Heart left ventricle (tissue), 16 donors: ENCODE measurements around the gene STX16. TPM values are rescaled to one million over a fixed set of nuclear protein-coding genes. Genes with fewer than 3 reads are reported as not detected.

Experiments used
- ATAC-seq, 4 donors: fragments of 200-7000 bp; cut with Tn5 transposase; one replicate each; pipeline ENCODE4 v1.9.1; 2020 to 2022; ENCODE audit warnings: moderate library complexity in 4 of 4, mild to moderate bottlenecking in 3 of 4, moderate number of reproducible peaks in 1 of 4
- DNase-seq, 5 donors: peaks; one replicate each; pipeline ENCODE4 v3.0.0-alpha.2; 2020
- H3K27ac ChIP-seq, 12 donors: fragments of 200-600 bp; sonication (generic) in 4 of 12; one replicate each; pipeline versions ENCODE4 v1.5.0 to v1.8.0; 2016 to 2022; ENCODE audit warnings: mild to moderate bottlenecking in 2 of 12
- H3K27me3 ChIP-seq, 9 donors: fragments of 200-600 bp; sonication (generic) in 2 of 9; one replicate each; pipeline versions ENCODE4 v1.5.1 to v1.8.0; 2016 to 2022; ENCODE audit warnings: mild to moderate bottlenecking in 3 of 9
- H3K36me3 ChIP-seq, 9 donors: fragments of 200-600 bp; sonication (generic) in 2 of 9; one replicate each; pipeline versions ENCODE4 v1.5.0 to v1.8.0; 2018 to 2022; ENCODE audit warnings: mild to moderate bottlenecking in 2 of 9
- H3K4me1 ChIP-seq, 12 donors: fragments of 200-600 bp; sonication (generic) in 4 of 12; one replicate each; pipeline versions ENCODE4 v1.5.0 to v1.8.0; 2016 to 2022; ENCODE audit warnings: mild to moderate bottlenecking in 3 of 12
- H3K4me3 ChIP-seq, 12 donors: fragments of 200-600 bp; sonication (generic) in 4 of 12; one replicate each; pipeline versions ENCODE4 v1.5.0 to v1.8.0; 2017 to 2022; ENCODE audit warnings: mild to moderate bottlenecking in 9 of 12, moderate library complexity in 4 of 12
- H3K9me3 ChIP-seq, 12 donors: fragments of 200-600 bp; sonication (generic) in 4 of 12; one replicate each; pipeline versions ENCODE4 v1.5.0 to v1.8.0; 2016 to 2022; ENCODE audit warnings: mild to moderate bottlenecking in 1 of 12
- CTCF ChIP-seq, 12 donors: fragments of 200-600 bp; sonication (generic) in 4 of 12; IDR thresholded peaks; one replicate each; pipeline versions ENCODE4 v1.5.0 to v1.8.0; 2018 to 2022; ENCODE audit warnings: antibody characterized with exemption in 12 of 12, mild to moderate bottlenecking in 5 of 12
- POLR2A ChIP-seq, 2 donors: fragments of 450-650 bp; IDR thresholded peaks; one replicate each; pipeline ENCODE4 v1.6.1; 2017; ENCODE audit warnings: antibody characterized with exemption in 2 of 2, mild to moderate bottlenecking in 2 of 2, moderate library complexity in 2 of 2
- WGBS, 4 donors: extraction: QIAGEN DNeasy Blood & Tissue Kit in 2 of 4; methylation state at CpG; one replicate each; pipeline versions ENCODE4 v1.1.5 to v1.1.7; 2013 to 2018; 5-methylcytosine and 5-hydroxymethylcytosine counted together
- intact Hi-C, 10 donors: fragments of 100-400 bp; cut with DNase I; formaldehyde crosslinking; loops; one replicate each; pipeline versions ENCODE4 v1.11.1 to v1.14.2; 2022
- polyA plus RNA-seq, 2 donors: library from polyadenylated mRNA; stranded (reverse); fragments of 200-250 nt; gene quantifications; one replicate each; pipeline ENCODE4 v1.2.3, GENCODE V29; 2013
- total RNA-seq, 9 donors: library from RNA; depleted of rRNA in 2 of 9; stranded (reverse); fragments of >200 nt in 2 of 9; fragmentation: NEBNext Ultra II Directional in 3 of 9; extraction: Animal tissue kit (Norgen Biotek cat#: 25700) in 3 of 9; gene quantifications; one replicate each; pipeline versions ENCODE4 v1.1.0 to v1.2.4, GENCODE V29; 2016 to 2023
- donor health status: ischemic (EF 13 %, LVEDD 7.1; RV severe dilation, severe dysfunction).
- donor health status: healthy with polysubstance abuse.
- donor health status: DM: no; HTN: yes; CAD: no.
- donor health status: DM: no; HTN: no; CAD: no.
- donor health status: ischemic (EF 25% LVEDD 6.9; RV normal size, moderate dysfunction).
- donor health status: ischemic (EF 25% LVEDD 5.7; RV mildly dilated, moderate dysfunction).
- donor health status: healthy.
- donor health status: DM: yes; HTN: yes; CAD: no.
- donor health status: ischemic (EF 35%, LVEDD 5.7; RV mildly dilated, moderate dysfunction).
- donor health status: nonischemic (EF 11% LVEDD 7.7; RV severe dilation, severe dysfunction).
- donor health status: DM: yes; HTN: yes; CAD: no.
- donor health status: PGD.
- donor health status: ischemic (EF 29% LVEDD 5.4; RV normal size, mild dysfunction).
- donor health status: nonischemic (EF 23%, LVEDD 6.1; RV moderate dilation, normal function).

STX16 gene
- total and polyA plus RNA-seq, 11 donors = 14.6 to 38.9 (median 25.6) TPM

GRCh38 chr20:58695084-58695722, 44.1 kb downstream of the STX16 start:
- Histone ChIP-seq H3K9me3 (no peaks in the 10 kb centered on the region), H3K4me1 (peaks cover 7 to 33% (median 22%) of the 10 kb centered on the region in 12 donors), H3K27me3 (no peaks in the 10 kb centered on the region), H3K36me3 (peaks cover 0 to 50% (median 42%) of the 10 kb centered on the region in 9 donors), H3K27ac (no peak overlapping the region), H3K4me3 (no peak overlapping the region)
- 83 to 87% (median 85%) methylated on average over 8 to 9 of the region's 9 CpGs for WGBS, 4 donors
- ATAC-seq (no peak), DNase-seq (peak in 1 of 5 donors; percentile 18)
- intact Hi-C loops = loop anchor here in 2 of 10 donors (5.0 to 10.0 kb wide), 2 partner anchors 150 to 458 kb away; no protein-coding TSS in a partner anchor
- no peak for TF ChIP-seq CTCF (IDR thresholded peaks at IDR 0.05)
- no peak for TF ChIP-seq POLR2A (IDR thresholded peaks at IDR 0.05)

- intact Hi-C loops = loop anchor here in 2 of 10 donors (5.0 to 10.0 kb wide), 2 partner anchors 149 to 459 kb away; no protein-coding TSS in a partner anchor
- Histone ChIP-seq H3K27ac (no peak overlapping the region), H3K9me3 (no peaks in the 10 kb centered on the region), H3K4me3 (no peak overlapping the region), H3K27me3 (no peaks in the 10 kb centered on the region), H3K4me1 (peaks cover 7 to 29% (median 22%) of the 10 kb centered on the region in 12 donors), H3K36me3 (peaks cover 0 to 57% (median 49%) of the 10 kb centered on the region in 9 donors)
- WGBS, 4 donors = 87 to 89% (median 88%) methylated on average over 10 of the region's 10 CpGs
- ATAC-seq (no peak), DNase-seq (peak in 2 of 5 donors; percentile 15 to 46)
- no peak for TF ChIP-seq POLR2A (IDR thresholded peaks at IDR 0.05)
- TF ChIP-seq CTCF (IDR thresholded peaks at IDR 0.05) = no peak
These were observed 44.9 kb downstream of the STX16 start for GRCh38 chr20:58695895-58696375.

- intact Hi-C loops = loop anchor here in 2 of 10 donors (5.0 to 10.0 kb wide), 2 partner anchors 148 to 459 kb away; no protein-coding TSS in a partner anchor
- ATAC-seq (no peak), DNase-seq (peak in 1 of 5 donors; percentile 20)
- Histone ChIP-seq H3K4me3 (no peak overlapping the region), H3K9me3 (no peaks in the 10 kb centered on the region), H3K27ac (no peak overlapping the region), H3K27me3 (no peaks in the 10 kb centered on the region), H3K36me3 (peaks cover 0 to 60% (median 51%) of the 10 kb centered on the region in 9 donors), H3K4me1 (peaks cover 7 to 25% (median 21%) of the 10 kb centered on the region in 12 donors)
- 86 to 92% (median 90%) methylated on average over 8 to 10 of the region's 10 CpGs for WGBS, 4 donors
- TF ChIP-seq CTCF (IDR thresholded peaks at IDR 0.05) = no peak
- TF ChIP-seq POLR2A (IDR thresholded peaks at IDR 0.05) = no peak
These were observed 45.4 kb downstream of the STX16 start for GRCh38 chr20:58696411-58696961.
